ENCODE measurements around the gene DCAKD.

Gene DCAKD

DNA sequence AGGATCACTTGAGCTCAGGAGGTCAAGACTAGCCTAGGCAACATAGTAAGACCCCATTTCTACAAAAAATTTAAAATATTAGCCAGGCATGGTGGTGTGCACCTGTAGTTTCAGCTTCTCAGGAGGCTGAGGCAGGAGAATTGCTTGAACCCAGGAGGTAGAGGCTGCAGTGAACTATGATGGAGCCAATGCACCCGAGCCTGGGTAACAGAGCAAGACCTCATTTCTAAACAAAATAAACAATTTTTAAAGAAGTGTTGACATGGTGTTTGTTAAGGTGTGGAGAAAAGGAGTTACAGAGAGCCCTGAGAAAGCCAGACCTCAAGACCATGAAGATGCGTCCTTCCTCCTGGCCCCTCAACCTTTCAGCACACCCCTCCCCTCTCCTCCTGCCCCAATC, 45.7 kb downstream of the DCAKD start:
- no peak for DNase-seq (ENCODE audit: low read depth in 1 of 2, low spot score in 1 of 2)

GRCh38 chr17:45004388-45004787, 47.0 kb downstream of the DCAKD start:
- no peak for DNase-seq (ENCODE audit: low read depth in 1 of 2, low spot score in 1 of 2)

DNA sequence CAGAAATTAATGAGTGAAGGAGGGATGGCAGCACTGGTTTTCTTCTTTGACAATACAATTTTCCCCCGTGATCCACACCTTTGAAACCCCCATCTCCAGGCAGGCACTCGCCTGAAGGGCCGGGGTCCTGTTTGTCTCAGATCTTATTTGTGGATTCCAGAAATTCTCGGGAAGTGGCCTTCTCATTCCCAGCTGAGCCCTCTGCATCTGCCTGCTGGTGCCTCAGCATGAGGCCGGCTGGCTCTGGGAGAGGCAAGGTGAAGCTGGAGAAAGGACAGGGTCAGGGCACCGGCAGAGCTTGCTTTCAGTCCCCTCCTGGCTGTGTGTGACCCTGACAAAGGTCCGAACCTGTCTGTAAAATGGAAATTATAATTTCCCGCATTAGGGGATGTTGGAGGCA, 47.6 kb downstream of the DCAKD start:
- DNase-seq (ENCODE audit: low read depth in 1 of 2, low spot score in 1 of 2) = no peak

DNA sequence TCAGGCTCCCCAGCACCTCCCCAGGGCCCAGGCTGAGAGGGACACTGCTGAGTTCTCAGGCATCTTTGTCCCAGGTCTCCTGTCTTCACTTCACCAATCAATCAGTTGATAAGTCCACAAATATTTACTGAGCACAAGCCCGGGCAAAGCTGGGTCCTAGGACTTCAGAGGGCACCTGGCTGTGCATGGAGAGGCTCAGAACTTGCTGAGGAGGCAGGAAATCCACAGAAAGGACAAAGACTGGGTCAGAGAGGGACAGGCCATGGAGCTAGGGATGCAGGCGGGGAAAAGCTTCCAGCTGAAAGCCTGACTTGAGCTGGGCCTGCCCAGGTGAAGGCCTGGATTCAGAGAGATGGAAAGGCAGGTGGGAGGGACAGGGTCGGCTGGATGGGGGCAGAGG, 50.1 kb downstream of the DCAKD start:
- DNase-seq (ENCODE audit: low read depth in 1 of 2, low spot score in 1 of 2) = no peak

DNA sequence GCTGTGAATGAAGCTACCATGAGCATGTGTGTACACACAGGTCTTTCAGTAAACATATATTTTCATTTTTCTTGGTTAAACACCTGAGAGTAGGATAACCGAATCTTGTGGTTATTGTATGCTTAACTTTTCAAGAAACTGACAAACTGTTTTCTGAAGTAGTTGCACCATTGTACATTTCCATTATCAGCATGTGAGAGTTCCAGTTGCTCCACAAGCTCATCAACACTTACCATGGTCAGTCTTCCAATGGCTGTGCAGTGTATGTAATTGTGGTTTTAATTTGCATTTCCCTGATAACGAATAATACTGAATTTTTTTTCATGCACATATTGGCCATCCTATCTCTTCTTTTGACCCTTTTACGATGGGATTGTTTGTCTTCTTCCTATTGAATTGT, 52.0 kb downstream of the DCAKD start:
- DNase-seq (ENCODE audit: low read depth in 1 of 2, low spot score in 1 of 2) = no peak

GRCh38 chr17:44998646-44999045, 52.8 kb downstream of the DCAKD start:
- DNase-seq (ENCODE audit: low read depth in 1 of 2, low spot score in 1 of 2) = no peak

GRCh38 chr17:44997733-44998520, 53.5 kb downstream of the DCAKD start:
- no peak for DNase-seq (ENCODE audit: low read depth in 1 of 2, low spot score in 1 of 2)

DNA sequence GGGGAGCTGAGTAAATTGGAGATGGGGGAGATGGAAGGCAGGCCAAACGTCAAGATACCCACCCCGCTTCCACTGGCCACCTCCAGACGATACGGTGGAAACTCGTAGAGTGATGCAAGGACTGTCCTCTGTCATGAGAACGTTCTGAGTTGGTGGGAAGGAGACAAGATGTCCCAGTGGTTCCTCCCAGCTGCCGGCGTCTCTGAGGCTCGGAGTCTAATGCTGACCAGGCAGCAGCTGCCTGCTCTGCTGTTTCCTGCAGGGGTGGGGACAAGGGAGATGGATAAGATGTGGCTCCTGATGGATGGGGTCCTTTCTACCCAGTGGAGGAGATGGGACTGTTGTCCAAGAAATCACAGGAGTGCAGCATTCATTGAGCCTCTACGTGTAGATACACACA, 55.1 kb downstream of the DCAKD start:
- no peak for DNase-seq (ENCODE audit: low read depth in 1 of 2, low spot score in 1 of 2)

DNA sequence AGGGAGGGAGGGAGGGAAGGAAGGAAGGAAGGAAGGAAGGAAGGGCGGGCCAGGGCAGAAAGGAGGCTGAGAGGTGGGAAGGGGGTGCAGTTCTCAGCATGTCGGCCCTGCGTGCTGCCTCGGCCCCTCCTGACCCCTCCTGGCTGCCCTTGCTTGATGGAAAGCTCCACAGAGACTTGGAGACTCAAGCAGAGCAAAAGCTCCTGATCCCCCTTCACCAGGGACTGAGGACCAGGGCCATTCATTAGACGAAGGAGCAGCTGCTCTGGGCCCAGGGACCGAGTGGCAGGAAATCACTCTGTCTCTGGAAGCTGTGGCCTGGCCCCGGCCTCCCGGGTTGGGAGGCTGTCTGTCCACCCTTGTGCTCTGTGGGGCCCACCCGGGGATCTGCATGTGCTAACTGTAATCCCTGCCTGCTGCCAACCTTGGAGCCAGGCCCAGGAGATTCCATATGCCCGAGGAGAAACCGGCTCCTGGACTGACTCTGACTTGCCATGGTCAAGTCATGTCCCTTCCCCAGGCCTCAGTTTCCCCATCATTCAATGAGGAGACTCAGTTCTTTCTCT, 55.9 kb downstream of the DCAKD start:
- DNase-seq (ENCODE audit: low read depth in 1 of 2, low spot score in 1 of 2) = no peak

DNA sequence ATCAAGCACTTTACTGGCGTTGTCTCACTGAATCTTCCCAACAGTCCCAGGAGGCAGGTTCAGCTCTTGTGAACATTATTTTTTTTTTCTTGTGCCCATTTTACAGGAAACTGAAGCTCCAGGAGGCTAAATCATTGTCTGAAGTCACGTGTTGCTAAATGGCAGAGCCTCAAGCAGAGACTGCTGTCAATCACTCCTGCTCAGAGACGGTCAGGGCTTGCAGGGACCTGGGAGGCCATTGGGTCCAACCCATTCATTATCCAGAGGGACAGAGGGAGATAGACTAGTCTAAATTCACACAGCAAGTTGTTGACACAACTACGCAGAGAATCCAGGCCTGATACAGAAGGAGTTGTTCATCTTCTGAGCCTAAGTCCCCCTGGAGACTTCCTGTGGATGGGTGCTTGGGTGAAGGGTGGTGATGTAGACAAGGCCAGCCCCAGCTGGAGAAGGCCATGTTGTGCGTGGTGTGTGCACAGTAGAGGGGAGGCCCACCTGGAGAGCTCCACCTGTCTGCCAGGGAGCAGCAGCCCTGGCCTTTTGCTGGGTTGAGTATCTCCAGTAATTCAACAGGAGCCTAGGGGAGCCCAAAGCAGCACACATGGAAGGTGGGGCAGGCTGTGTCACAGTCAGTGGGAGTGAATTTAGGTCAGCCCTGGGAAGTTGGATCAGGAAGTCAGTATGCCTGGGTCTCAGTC, 59.0 kb downstream of the DCAKD start:
- DNase-seq (ENCODE audit: low read depth in 1 of 2, low spot score in 1 of 2) = no peak

DNA sequence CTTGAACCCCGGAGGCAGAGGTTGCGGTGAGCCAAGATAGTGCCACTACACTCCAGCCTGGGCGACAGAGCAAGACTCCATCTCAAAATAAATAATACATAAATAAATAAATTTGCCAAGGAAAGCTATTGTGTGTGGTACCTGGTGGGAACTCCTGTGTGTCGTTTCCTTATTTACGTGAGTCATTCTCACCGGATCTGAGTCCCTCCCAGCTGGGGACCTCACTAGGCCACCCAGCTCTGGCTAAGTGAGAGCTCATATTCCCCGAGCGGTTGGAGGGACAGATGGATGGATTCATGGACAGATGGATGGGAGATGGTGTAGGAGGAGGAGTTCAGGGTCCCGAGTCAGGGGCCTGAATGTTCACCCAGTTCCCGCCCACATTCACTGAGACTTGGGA, 60.4 kb downstream of the DCAKD start:
- no peak for DNase-seq (ENCODE audit: low read depth in 1 of 2, low spot score in 1 of 2)

GRCh38 chr17:44989552-44990138, 61.8 kb downstream of the DCAKD start:
- DNase-seq (ENCODE audit: low read depth in 1 of 2, low spot score in 1 of 2) = no peak

DNA sequence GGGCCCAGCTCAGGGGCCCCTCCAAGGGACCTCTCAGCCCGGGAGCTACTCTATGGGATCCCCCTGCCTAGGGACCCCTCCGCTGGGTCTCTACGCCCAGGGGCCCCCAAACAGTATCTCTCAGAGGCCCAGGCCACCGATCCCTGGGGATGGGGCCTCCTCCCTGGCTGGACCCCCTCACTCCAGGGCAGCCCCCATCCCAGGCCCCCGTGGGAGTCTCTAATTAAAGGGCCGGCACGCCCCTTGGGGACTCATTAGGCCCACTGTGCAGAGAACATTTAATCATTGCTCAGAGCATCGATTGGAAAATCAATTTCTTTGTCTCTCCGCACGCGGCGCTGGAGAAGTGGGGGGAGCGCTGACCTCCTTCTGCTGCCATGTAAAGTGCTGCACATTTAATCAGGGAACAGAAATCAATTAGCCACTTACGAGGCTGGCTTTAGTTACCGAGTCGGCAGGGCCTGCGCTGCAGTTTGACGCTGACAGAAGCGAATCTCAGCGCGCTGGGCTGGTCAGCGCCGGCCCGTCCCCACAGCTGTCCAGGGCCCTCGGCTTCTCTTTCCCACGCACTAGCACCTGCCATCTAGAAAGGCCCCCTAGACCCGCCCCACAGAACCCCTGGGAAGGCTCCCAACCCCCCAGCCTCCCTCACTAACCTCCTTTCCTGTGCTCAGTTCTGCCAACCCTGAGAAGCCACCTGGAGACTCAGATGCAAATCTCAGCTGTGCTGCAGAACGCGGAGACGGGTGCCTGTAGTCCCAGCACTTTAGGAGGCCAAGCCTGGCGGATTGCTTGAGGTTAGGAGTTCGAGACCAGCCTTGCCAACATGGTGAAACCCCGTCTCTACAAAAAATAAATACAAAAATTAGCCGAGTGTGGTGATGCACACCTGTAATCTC, 63.1 kb downstream of the DCAKD start:
- no peak for DNase-seq (ENCODE audit: low read depth in 1 of 2, low spot score in 1 of 2)

- no peak for DNase-seq (ENCODE audit: low read depth in 1 of 2, low spot score in 1 of 2)
Observed at GRCh38 chr17:44983563-44983962, 67.9 kb downstream of the DCAKD start.

GRCh38 chr17:44982113-44982702, 69.2 kb downstream of the DCAKD start:
- no peak for DNase-seq (ENCODE audit: low read depth in 1 of 2, low spot score in 1 of 2)

DNA sequence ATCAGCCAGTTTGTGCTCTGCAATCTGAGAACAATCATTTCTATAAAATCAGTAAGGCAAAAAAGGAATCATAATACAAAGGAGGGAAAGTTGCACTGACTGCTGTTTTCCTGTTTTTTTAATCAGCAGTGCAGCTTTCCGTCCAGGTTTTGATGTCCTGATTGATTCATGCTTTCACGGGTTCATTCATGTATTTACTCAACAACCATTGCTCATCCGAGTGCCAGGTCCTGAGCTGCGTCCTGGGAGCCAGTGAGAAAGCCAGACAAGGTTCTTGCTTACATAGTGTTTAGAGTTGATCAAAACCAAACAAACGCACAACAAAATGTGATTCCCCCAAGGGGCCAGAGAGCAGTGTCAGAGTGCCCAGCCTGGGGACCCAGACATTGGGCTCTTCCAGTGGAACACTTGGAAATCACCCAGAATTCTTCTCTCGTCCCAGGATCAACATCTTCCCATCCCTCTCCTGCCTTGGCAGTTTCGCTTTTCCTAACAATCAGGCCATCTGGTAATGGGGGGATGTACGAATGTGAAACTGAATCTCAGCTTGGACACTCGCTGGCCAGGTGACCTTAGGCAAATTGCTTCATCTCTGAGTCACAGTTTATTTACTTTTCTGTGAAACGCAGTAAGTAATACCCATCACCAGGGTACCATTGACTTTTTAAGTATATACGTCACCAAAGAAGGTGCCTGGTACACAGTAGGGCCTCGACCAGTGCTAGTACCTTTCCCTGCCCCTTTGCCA, 70.0 kb downstream of the DCAKD start:
- DNase-seq (ENCODE audit: low read depth in 1 of 2, low spot score in 1 of 2) = no peak

DNA sequence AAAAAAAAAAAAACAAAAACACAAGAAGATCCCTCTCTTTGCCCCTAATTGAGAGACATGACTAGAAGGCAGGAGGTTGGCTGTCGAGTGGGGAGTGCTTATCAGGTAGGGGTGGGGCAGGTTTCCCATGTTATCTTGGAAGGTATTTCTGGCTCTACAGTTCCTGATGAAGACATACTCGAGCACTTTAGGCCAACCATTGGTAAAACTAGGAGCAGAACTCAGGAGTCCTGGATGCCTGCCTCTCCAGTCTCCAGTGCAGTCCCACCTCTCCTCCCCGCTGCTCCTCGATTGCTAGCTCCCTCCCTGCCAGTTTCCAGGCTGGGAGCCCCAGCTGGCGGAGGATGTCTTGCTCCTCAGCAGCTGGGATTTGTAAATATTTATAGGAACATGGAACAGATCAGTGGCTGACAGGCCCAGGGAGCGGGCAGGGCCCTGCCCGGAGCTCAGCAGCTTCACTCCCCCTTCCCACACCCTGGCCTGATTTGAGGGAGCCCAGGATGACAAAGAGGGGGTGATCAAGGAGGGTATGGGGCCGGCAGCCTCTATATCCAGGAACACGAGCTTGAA, 71.9 kb downstream of the DCAKD start:
- no peak for DNase-seq (ENCODE audit: low read depth in 1 of 2, low spot score in 1 of 2)

- DNase-seq (ENCODE audit: low read depth in 1 of 2, low spot score in 1 of 2) = no peak
Observed at GRCh38 chr17:44978807-44979206, 72.6 kb downstream of the DCAKD start.

DNA sequence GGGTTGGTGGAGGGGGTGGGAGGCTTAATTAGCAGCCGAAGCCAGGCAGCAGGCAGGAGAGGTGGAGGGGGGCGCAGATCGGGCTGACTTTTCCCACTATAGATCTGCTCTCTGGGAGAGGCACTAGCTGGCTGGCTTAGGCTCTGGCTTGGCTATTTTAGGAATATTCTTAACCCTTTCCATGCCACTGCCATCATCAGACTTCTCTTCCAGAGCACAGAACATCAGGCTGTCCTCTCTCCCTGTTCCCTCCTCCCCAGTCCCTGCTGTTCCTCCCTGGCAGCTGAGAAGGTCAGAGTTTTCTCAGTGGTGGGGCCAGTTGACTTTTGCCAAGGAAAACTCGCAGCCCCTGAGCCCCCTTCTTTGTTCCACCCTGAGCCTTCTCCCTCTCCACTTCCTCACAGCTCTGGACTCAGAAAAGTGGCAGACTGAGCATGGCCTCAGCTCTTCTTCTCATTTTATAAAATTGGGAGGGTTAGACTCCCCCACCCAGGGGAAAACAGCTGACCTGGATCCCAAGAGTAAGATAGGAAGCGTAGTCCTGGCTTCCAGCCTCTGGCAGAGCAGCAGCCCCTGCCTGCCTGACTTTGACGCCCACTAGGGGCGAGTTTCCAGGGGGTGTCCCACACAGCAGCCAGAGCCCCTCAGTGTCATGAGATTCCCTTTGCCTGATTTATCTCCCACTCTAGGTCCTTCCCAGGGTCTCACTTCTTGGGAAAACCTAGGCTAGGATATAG, 73.5 kb downstream of the DCAKD start:
- no peak for DNase-seq (ENCODE audit: low read depth in 1 of 2, low spot score in 1 of 2)

Measured in activated T-helper 1 cell treated with anti-CD3 and anti-CD28 coated beads, Interleukin-2, amount 50 U/mL, for 16 hours (primary cell).